Measurements from ENCODE around the gene SUGT1.
A peak's percentile ranks its signal among the peaks of the same experiment; 100 is the strongest.

SUGT1 gene

DNA sequence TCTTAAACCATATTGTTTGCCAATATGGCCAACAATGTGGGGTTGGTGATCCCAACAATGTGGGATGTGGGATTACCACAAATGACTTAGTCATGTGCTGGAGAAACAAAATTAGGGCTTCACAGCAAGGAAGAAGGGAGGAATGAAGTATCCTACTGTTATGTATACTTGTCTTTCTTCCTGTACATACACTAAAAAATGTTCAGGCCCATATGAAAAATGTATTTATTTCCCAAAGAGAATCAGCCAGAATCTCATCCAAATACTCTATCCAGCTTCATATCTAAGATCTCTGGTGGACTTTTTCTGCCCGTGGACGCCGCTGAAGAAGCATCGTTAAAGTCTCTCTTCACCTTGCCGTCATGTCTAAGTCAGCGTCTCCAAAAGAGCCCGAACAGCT lies 10.5 kb upstream of the SUGT1 start, which contains the start of gene HNRNPA1L2 (continued):
- TF ChIP-seq, protein P1, sequence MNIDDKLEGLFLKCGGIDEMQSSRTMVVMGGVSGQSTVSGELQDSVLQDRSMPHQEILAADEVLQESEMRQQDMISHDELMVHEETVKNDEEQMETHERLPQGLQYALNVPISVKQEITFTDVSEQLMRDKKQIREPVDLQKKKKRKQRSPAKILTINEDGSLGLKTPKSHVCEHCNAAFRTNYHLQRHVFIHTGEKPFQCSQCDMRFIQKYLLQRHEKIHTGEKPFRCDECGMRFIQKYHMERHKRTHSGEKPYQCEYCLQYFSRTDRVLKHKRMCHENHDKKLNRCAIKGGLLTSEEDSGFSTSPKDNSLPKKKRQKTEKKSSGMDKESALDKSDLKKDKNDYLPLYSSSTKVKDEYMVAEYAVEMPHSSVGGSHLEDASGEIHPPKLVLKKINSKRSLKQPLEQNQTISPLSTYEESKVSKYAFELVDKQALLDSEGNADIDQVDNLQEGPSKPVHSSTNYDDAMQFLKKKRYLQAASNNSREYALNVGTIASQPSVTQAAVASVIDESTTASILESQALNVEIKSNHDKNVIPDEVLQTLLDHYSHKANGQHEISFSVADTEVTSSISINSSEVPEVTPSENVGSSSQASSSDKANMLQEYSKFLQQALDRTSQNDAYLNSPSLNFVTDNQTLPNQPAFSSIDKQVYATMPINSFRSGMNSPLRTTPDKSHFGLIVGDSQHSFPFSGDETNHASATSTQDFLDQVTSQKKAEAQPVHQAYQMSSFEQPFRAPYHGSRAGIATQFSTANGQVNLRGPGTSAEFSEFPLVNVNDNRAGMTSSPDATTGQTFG (tag by site-specific recombination; IDR thresholded peaks at IDR 0.05; ENCODE audit: borderline replicate concordance): no peak
- TF ChIP-seq, protein P2, sequence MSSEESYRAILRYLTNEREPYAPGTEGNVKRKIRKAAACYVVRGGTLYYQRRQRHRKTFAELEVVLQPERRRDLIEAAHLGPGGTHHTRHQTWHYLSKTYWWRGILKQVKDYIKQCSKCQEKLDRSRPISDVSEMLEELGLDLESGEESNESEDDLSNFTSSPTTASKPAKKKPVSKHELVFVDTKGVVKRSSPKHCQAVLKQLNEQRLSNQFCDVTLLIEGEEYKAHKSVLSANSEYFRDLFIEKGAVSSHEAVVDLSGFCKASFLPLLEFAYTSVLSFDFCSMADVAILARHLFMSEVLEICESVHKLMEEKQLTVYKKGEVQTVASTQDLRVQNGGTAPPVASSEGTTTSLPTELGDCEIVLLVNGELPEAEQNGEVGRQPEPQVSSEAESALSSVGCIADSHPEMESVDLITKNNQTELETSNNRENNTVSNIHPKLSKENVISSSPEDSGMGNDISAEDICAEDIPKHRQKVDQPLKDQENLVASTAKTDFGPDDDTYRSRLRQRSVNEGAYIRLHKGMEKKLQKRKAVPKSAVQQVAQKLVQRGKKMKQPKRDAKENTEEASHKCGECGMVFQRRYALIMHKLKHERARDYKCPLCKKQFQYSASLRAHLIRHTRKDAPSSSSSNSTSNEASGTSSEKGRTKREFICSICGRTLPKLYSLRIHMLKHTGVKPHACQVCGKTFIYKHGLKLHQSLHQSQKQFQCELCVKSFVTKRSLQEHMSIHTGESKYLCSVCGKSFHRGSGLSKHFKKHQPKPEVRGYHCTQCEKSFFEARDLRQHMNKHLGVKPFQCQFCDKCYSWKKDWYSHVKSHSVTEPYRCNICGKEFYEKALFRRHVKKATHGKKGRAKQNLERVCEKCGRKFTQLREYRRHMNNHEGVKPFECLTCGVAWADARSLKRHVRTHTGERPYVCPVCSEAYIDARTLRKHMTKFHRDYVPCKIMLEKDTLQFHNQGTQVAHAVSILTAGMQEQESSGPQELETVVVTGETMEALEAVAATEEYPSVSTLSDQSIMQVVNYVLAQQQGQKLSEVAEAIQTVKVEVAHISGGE (tag by site-specific recombination; conservative IDR thresholded peaks at IDR 0.05; ENCODE audit: low read depth): no peak
- TF ChIP-seq ZFP41 (tag by site-specific recombination; IDR thresholded peaks at IDR 0.05; ENCODE audit: borderline replicate concordance) (no peak), ZNF239 (tag by site-specific recombination; IDR thresholded peaks at IDR 0.05) (no peak)
- TF ChIP-seq, protein P3, sequence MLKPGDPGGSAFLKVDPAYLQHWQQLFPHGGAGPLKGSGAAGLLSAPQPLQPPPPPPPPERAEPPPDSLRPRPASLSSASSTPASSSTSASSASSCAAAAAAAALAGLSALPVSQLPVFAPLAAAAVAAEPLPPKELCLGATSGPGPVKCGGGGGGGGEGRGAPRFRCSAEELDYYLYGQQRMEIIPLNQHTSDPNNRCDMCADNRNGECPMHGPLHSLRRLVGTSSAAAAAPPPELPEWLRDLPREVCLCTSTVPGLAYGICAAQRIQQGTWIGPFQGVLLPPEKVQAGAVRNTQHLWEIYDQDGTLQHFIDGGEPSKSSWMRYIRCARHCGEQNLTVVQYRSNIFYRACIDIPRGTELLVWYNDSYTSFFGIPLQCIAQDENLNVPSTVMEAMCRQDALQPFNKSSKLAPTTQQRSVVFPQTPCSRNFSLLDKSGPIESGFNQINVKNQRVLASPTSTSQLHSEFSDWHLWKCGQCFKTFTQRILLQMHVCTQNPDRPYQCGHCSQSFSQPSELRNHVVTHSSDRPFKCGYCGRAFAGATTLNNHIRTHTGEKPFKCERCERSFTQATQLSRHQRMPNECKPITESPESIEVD (tag by site-specific recombination; IDR thresholded peaks at IDR 0.05): no peak
- TF ChIP-seq, protein P4, sequence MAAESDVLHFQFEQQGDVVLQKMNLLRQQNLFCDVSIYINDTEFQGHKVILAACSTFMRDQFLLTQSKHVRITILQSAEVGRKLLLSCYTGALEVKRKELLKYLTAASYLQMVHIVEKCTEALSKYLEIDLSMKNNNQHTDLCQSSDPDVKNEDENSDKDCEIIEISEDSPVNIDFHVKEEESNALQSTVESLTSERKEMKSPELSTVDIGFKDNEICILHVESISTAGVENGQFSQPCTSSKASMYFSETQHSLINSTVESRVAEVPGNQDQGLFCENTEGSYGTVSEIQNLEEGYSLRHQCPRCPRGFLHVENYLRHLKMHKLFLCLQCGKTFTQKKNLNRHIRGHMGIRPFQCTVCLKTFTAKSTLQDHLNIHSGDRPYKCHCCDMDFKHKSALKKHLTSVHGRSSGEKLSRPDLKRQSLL (tag by site-specific recombination; IDR thresholded peaks at IDR 0.05): no peak

DNA sequence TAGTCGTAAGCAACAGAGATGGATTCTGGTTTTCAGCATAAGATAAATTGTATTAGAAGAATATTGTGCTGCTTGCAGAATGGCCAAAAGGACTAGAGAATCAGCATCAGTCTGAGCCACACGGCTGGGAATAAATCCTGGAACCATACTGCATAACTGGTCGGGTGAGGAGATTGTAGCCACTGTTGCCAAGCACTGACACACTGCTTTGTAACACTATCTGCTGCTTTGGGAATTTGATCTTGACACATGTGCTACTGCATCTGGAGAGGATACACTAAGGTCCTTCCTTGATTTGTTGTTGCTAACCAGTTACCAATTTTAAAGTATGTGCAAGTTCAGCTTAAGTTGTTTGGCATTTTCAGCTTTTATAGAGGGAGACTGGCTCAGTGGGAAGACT lies 8.5 kb upstream of the SUGT1 start:
- H3K36me3 ChIP-seq (ENCODE audit: control insufficient read depth in 2 of 2, insufficient read depth in 1 of 2, low read length in 2 of 2): peaks cover 4 to 24% of the 10 kb centered on the region in 2 experiments; a peak in 2 of 3 replicates
- no peak overlapping the region for H3K4me3 ChIP-seq (ENCODE audit: low read depth, low read length)
- POLR2A ChIA-PET: no interaction called here
- CTCF ChIA-PET: no interaction called here
- H3K9me3 ChIP-seq (ENCODE audit: control insufficient read depth, insufficient read depth, low read depth, low read length): no peaks in the 10 kb centered on the region
- no peak overlapping the region for H3K27ac ChIP-seq (ENCODE audit: extremely low read depth, low read depth, low read length)
- H3K4me1 ChIP-seq (ENCODE audit: control insufficient read depth, insufficient read depth, low read length): no peaks in the 10 kb centered on the region
- TF ChIP-seq ZNF621 (tag by site-specific recombination; IDR thresholded peaks at IDR 0.05): no peak
- TF ChIP-seq TRIM28 (IDR thresholded peaks at IDR 0.05; ENCODE audit: borderline replicate concordance, low read length): no peak
- TF ChIP-seq OSR2 (tag by site-specific recombination; IDR thresholded peaks at IDR 0.05): peak; percentile 44; the same call in 1 of the 2 replicates

DNA sequence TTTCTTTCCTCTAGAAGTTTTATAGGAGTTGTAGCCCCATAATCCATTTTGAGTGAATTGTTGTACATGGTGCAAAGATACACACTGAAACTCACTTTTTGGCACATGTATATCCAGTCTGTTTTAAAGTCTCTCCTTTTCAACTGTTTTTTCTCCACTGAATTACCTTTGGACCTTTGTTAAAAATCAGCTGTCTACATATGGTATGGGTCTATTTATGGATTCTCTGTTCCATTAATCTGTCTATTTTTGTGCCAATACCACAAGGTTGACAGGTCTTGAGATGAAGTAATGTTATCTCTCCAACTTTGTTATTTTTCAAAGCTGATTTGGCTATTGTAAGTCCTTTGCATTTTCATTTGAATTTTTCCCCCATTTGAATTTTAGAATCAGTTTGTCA lies 5.7 kb upstream of the SUGT1 start:
- ChIA-PET POLR2A (no interaction called here), CTCF (no interaction called here)
- no peak for TF ChIP-seq ZNF600 (tag by site-specific recombination; IDR thresholded peaks at IDR 0.05)
- no peak for TF ChIP-seq ZNF670 (tag by site-specific recombination; IDR thresholded peaks at IDR 0.05; ENCODE audit: low read depth)
- no peak for TF ChIP-seq SCRT1 (tag by site-specific recombination; IDR thresholded peaks at IDR 0.05; ENCODE audit: borderline replicate concordance)
- no peak for TF ChIP-seq TRIM28 (IDR thresholded peaks at IDR 0.05; ENCODE audit: borderline replicate concordance, low read length)
- TF ChIP-seq, protein P4 (tag by site-specific recombination; IDR thresholded peaks at IDR 0.05): no peak
- TF ChIP-seq ZNF138 (tag by site-specific recombination; IDR thresholded peaks at IDR 0.05; ENCODE audit: borderline replicate concordance): no peak
- TF ChIP-seq SETDB1 (IDR thresholded peaks at IDR 0.05; ENCODE audit: insufficient read length, low read length): no peak
- TF ChIP-seq ZNF324 (tag by site-specific recombination; IDR thresholded peaks at IDR 0.05): no peak
- TF ChIP-seq GFI1B (tag by site-specific recombination; IDR thresholded peaks at IDR 0.05): no peak
- H3K4me1 ChIP-seq (ENCODE audit: control insufficient read depth, insufficient read depth, low read length): no peaks in the 10 kb centered on the region
- no peak overlapping the region for H3K27ac ChIP-seq (ENCODE audit: extremely low read depth, low read depth, low read length)
- no peak overlapping the region for H3K4me3 ChIP-seq (ENCODE audit: low read depth, low read length)
- H3K9me3 ChIP-seq (ENCODE audit: control insufficient read depth, insufficient read depth, low read depth, low read length): no peaks in the 10 kb centered on the region
- peaks cover 0 to 17% of the 10 kb centered on the region in 2 experiments; a peak in 2 of 3 replicates for H3K36me3 ChIP-seq (ENCODE audit: control insufficient read depth in 2 of 2, insufficient read depth in 1 of 2, low read length in 2 of 2)

Measured in HEK293 (cell line).